PC-3 (cell line): ENCODE data around the gene NANOS3. TPM values are rescaled to one million over a fixed set of nuclear protein-coding genes. Genes with fewer than 3 reads are reported as not detected.

ENCODE experiments used
- ATAC-seq: fragments of 200-7000 bp; cut with Tn5 transposase; 2 replicates; pipeline ENCODE4 v1.9.1; 2020; ENCODE audit warnings: mild to moderate bottlenecking, moderate library complexity
- BruUV-seq: library from RNA; stranded (reverse); fragments of 400-500 nt; replicated peaks from 2 replicates; lab custom pipeline; 2021; lab: Mats Ljungman, UMichigan
- CTCF ChIA-PET: fragments of 300-600 bp; sonication (Branson Sonifier 250); formaldehyde crosslinking; loops from one replicate; lab custom pipeline; 2022; ENCODE audit warnings: antibody characterized with exemption; lab: Charles Lee
- POLR2A ChIA-PET: fragments of 300-600 bp; sonication (Branson Sonifier 250); formaldehyde crosslinking; loops from one replicate; lab custom pipeline; 2022; ENCODE audit warnings: antibody characterized with exemption; ENCODE audit not compliant: unreplicated experiment; lab: Charles Lee
- DNase-seq: peaks from one replicate; pipeline ENCODE4 v3.0.0-alpha.2; 2015
- H2AFZ ChIP-seq: fragments of 300-600 bp; sonication (generic); 2 replicates; pipeline ENCODE4 v1.6.0; 2016; ENCODE audit warnings: antibody characterized with exemption, low read length
- H3F3A ChIP-seq: fragments of 300-600 bp; sonication (generic); one replicate; pipeline ENCODE4 v1.6.0; 2017; ENCODE audit warnings: antibody characterized with exemption, low read length, control low read depth, mild to moderate bottlenecking; ENCODE audit not compliant: unreplicated experiment
- H3K27ac ChIP-seq: fragments of 300-600 bp; sonication (generic); 2 replicates; pipeline ENCODE4 v1.5.1; 2016; ENCODE audit warnings: mild to moderate bottlenecking, low read length
- H3K27me3 ChIP-seq: fragments of 300-600 bp; sonication (generic); 2 replicates; pipeline ENCODE4 v1.6.1; 2016; ENCODE audit warnings: low read length, mixed read lengths
- H3K36me3 ChIP-seq: fragments of 300-600 bp; sonication (generic); 2 replicates; pipeline ENCODE4 v1.6.1; 2016; ENCODE audit warnings: low read depth, mixed run types, low read length, mixed read lengths
- H3K4me1 ChIP-seq: fragments of 300-600 bp; sonication (generic); 2 replicates; pipeline ENCODE4 v1.5.1; 2016; ENCODE audit warnings: low read length; ENCODE audit not compliant: insufficient read depth
- H3K4me2 ChIP-seq: fragments of 300-600 bp; sonication (generic); 2 replicates; pipeline ENCODE4 v1.6.0; 2016; ENCODE audit warnings: low read length
- H3K4me3 ChIP-seq: fragments of 300-600 bp; sonication (generic); 2 replicates; pipeline ENCODE4 v1.5.1; 2016; ENCODE audit warnings: mild to moderate bottlenecking, low read length, mixed read lengths
- H3K79me2 ChIP-seq: fragments of 300-600 bp; sonication (generic); 2 replicates; pipeline ENCODE4 v1.6.1; 2017; ENCODE audit warnings: low read length, mixed read lengths
- H3K9ac ChIP-seq: fragments of 300-600 bp; sonication (generic); 2 replicates; pipeline ENCODE4 v1.6.0; 2016; ENCODE audit warnings: mild to moderate bottlenecking, low read length
- H3K9me2 ChIP-seq: fragments of 300-600 bp; sonication (generic); replicated peaks from 2 replicates; pipeline ENCODE4 v1.6.1; 2016; ENCODE audit warnings: mixed run types, low read length, mixed read lengths
- H3K9me3 ChIP-seq: fragments of 300-600 bp; sonication (generic); 2 replicates; pipeline ENCODE4 v1.6.1; 2016; ENCODE audit warnings: low read length, mixed read lengths
- H4K20me1 ChIP-seq: fragments of 300-600 bp; sonication (generic); 2 replicates; pipeline ENCODE4 v1.6.1; 2016; ENCODE audit warnings: low read length, mixed read lengths
- EZH2 ChIP-seq: fragments of 300-600 bp; sonication (generic); IDR thresholded peaks from one replicate; pipeline ENCODE4 v1.6.1; 2017; ENCODE audit warnings: antibody characterized with exemption, mild to moderate bottlenecking, low read length; ENCODE audit not compliant: unreplicated experiment
- EZH2phosphoT487 ChIP-seq: fragments of 300-600 bp; sonication (generic); IDR thresholded peaks from 2 replicates; pipeline ENCODE4 v1.6.1; 2018; ENCODE audit warnings: mild to moderate bottlenecking, antibody characterized with exemption, low read length, borderline replicate concordance
- intact Hi-C: fragments of 100-400 bp; cut with micrococcal nuclease; formaldehyde crosslinking; loops from 2 replicates; pipeline ENCODE4 v1.9.0; 2023
- total RNA-seq: library from RNA; depleted of rRNA; stranded (reverse); fragments of >200 nt; gene quantifications from 2 replicates; pipeline ENCODE4 v1.2.3, GENCODE V29; 2014
- TF ChIP-seq, protein P1 (sequence below): fragments of 300-600 bp; sonication (generic); conservative IDR thresholded peaks from 2 replicates; pipeline ENCODE4 v1.5.1; 2017; ENCODE audit warnings: antibody characterized with exemption, low read depth, mild to moderate bottlenecking, low read length

NANOS3 gene
- total RNA-seq, 1 experiment from 2014 or later = 1.7 TPM

DNA sequence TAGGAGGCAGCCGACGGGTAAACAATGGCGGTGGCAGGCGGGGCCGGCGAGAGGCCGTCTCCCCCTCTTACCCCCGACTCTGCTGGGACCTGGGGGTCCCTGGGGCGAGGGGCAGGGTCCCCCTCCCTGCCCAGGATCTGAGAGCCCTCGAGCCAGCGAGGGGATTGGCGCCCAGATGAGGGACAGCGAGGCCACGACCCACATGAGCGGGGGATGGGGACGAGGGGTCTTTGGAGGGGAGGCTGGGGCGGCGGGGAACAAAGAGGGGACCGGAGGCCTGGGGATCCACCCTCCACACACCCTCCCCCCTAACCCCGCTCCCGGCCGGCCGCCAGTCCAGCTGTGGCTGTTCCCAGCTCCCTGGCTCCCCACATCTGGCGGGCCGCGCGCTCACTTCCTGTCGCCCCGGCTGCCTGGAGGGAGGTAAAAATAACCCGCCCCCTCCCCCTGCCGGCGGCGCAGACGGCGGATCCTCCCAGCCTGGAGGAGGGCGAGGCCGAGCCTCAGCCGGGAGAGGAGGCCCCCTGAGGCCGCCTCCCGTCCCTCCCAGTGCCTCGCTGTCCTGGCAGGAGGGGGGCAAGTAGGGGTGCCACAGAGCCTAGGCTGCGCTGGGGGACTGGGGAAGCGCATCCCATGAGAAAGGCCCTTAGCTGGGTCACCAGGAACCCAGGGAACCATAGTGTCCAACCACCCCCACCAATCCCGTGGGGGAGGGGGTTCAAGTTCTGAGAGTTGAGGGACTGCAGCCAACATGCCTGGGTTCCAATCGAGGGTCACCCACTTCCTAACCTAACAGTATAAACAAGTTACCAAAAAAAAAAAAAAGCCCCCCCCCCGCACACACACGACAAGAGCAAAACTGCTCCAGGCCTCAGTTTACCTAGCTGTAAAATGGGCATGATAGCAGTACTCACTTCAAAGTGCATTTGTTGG lies 29.3 kb upstream of the NANOS3 start:
- H3K4me3 ChIP-seq = peak overlapping the region; percentile 64
- no peaks in the 10 kb centered on the region for H3K27me3 ChIP-seq
- peak overlapping the region; percentile 25; the same call in 1 of the 2 replicates for H2AFZ ChIP-seq
- TF ChIP-seq, protein P1, sequence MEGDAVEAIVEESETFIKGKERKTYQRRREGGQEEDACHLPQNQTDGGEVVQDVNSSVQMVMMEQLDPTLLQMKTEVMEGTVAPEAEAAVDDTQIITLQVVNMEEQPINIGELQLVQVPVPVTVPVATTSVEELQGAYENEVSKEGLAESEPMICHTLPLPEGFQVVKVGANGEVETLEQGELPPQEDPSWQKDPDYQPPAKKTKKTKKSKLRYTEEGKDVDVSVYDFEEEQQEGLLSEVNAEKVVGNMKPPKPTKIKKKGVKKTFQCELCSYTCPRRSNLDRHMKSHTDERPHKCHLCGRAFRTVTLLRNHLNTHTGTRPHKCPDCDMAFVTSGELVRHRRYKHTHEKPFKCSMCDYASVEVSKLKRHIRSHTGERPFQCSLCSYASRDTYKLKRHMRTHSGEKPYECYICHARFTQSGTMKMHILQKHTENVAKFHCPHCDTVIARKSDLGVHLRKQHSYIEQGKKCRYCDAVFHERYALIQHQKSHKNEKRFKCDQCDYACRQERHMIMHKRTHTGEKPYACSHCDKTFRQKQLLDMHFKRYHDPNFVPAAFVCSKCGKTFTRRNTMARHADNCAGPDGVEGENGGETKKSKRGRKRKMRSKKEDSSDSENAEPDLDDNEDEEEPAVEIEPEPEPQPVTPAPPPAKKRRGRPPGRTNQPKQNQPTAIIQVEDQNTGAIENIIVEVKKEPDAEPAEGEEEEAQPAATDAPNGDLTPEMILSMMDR = 0 out of 2 replicates have a peak, but pooled peaks have one; percentile 19
- TF ChIP-seq EZH2phosphoT487 (no peak), EZH2 (no peak)
- no peaks in the 10 kb centered on the region for H4K20me1 ChIP-seq
- CTCF ChIA-PET = interaction anchor here (0.5 kb wide), 1 partner anchor 18 kb away, joined by 8 read pairs; no protein-coding TSS in a partner anchor
- H3K9me2 ChIP-seq = no peaks in the 10 kb centered on the region
- no peaks in the 10 kb centered on the region for H3K9me3 ChIP-seq
- H3K79me2 ChIP-seq = peaks cover 36% of the 10 kb centered on the region
- TSS peak; percentile 31 for BruUV-seq
- peak; percentile 18 for ATAC-seq
- peak overlapping the region; percentile 89 for H3K4me2 ChIP-seq
- H3K27ac ChIP-seq = peak overlapping the region; percentile 99
- H3K36me3 ChIP-seq = no peaks in the 10 kb centered on the region
- peaks cover 10% of the 10 kb centered on the region for H3F3A ChIP-seq
- DNase-seq = peak; percentile 92
- peaks cover 79% of the 10 kb centered on the region for H3K4me1 ChIP-seq
- intact Hi-C loops = no loop called here
- H3K9ac ChIP-seq = peak overlapping the region; percentile 97
- POLR2A ChIA-PET = interaction anchor here (0.6 to 1.3 kb wide), 6 partner anchors 8 to 116 kb away, joined by 3 to 6 read pairs (median 4); partner anchors contain the start of gene ZSWIM4

DNA sequence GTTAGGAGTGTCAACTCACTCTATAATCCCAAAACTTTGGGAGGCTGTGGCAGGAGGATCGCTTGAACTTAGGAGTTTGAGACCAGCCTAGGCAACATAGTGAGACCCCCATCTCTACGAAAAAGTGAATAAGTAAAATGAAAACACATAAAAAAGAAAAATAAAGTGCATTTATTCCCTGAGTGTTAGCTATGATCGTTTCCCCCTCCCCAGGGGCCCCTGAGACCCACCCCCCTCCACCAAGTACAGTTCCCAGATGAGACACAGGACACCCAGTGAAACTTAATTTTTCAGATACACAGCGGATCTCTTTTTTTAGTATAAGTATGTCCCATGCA lies 28.6 kb upstream of the NANOS3 start:
- ATAC-seq (no peak), DNase-seq (no peak)
- no TSS peak for BruUV-seq
- Histone ChIP-seq H2AFZ (no peak overlapping the region), H3K9me2 (no peaks in the 10 kb centered on the region), H3K4me2 (peak overlapping the region; percentile 89), H4K20me1 (no peaks in the 10 kb centered on the region), H3K4me3 (no peak overlapping the region), H3K36me3 (no peaks in the 10 kb centered on the region), H3K4me1 (peaks cover 79% of the 10 kb centered on the region), H3K27ac (peak overlapping the region; percentile 99), H3K9me3 (no peaks in the 10 kb centered on the region), H3K79me2 (peaks cover 30% of the 10 kb centered on the region), H3F3A (peaks cover 10% of the 10 kb centered on the region), H3K27me3 (no peaks in the 10 kb centered on the region), H3K9ac (peak overlapping the region; percentile 97)
- intact Hi-C loops = no loop called here
- TF ChIP-seq EZH2phosphoT487 (no peak), EZH2 (no peak)
- TF ChIP-seq, protein P1 = no peak
- POLR2A ChIA-PET = interaction anchor here (0.6 to 1.3 kb wide), 3 partner anchors 8 to 53 kb away, joined by 3 to 6 read pairs (median 3); partner anchors contain the start of gene ZSWIM4
- CTCF ChIA-PET = no interaction called here
